HepG2 (cell line): Measurements from ENCODE around the gene TRH. TPM values are rescaled to one million over a fixed set of nuclear protein-coding genes. Genes with fewer than 3 reads are reported as not detected.

ENCODE experiments used
- ATAC-seq: fragments of 200-7000 bp; cut with Tn5 transposase; 3 replicates; pipeline ENCODE4 v1.9.1; 2020; ENCODE audit warnings: mild to moderate bottlenecking, moderate library complexity
- BruUV-seq: library from RNA; stranded (reverse); fragments of 400-500 nt; replicated peaks from 2 replicates; lab custom pipeline; 2021; lab: Mats Ljungman, UMichigan
- CTCF ChIA-PET: fragments of 300-600 bp; formaldehyde crosslinking; extraction: SDS; loops from one replicate; lab custom pipeline; 2021; ENCODE audit warnings: low total read pairs, inconsistent platforms, low intra/inter-chr PET ratio; lab: Yijun Ruan, JAX
- POLR2A ChIA-PET: fragments of 350-600 bp; sonication (Branson Sonifier 250); formaldehyde crosslinking; loops from one replicate; lab custom pipeline; 2020; ENCODE audit warnings: antibody characterized with exemption, inconsistent platforms; lab: Yijun Ruan, JAX
- DNase-seq: peaks from one replicate; pipeline ENCODE4 v3.0.0-alpha.2; 2015; ENCODE audit warnings: low spot score
- FAIRE-seq: peaks from 3 replicates; lab custom pipeline; 2011; peaks lifted over from hg19 to GRCh38; lab: Jason Lieb, UNC
- H2AFZ ChIP-seq: one replicate; pipeline ENCODE4 v1.6.1; 2011; ENCODE audit warnings: low read length, inconsistent platforms
- H3K27ac ChIP-seq: fragments of 300-600 bp; 3 replicates; pipeline ENCODE4 v1.8.0; 2011; ENCODE audit warnings: mixed run types, mild to moderate bottlenecking, mixed read lengths, low read length, inconsistent platforms; ENCODE audit not compliant: insufficient read depth; ENCODE audit errors: extremely low read length
- H3K27me3 ChIP-seq, 2 experiments: fragments of 200-600 bp in 1 of 2; 2 replicates in 1 of 2; 3 replicates in 1 of 2; pipeline versions ENCODE4 v1.6.0 to v1.8.0; 2011; ENCODE audit warnings: low read length in 2 of 2, mild to moderate bottlenecking in 2 of 2, moderate library complexity in 2 of 2, inconsistent platforms in 1 of 2; ENCODE audit not compliant: insufficient read depth in 2 of 2, control insufficient read depth in 1 of 2
- H3K36me3 ChIP-seq, 2 experiments: fragments of 200-600 bp in 1 of 2; replicated peaks in 1 of 2; 2 replicates in 1 of 2; 3 replicates in 1 of 2; pipeline versions ENCODE4 v1.5.1 to v1.8.0; 2011; ENCODE audit warnings: low read length in 2 of 2, inconsistent platforms in 1 of 2; ENCODE audit not compliant: insufficient read depth in 2 of 2, control insufficient read depth in 1 of 2
- H3K4me1 ChIP-seq: 2 replicates; pipeline ENCODE4 v1.5.1; 2012; ENCODE audit warnings: low read length, inconsistent platforms; ENCODE audit not compliant: insufficient read depth
- H3K4me2 ChIP-seq: 2 replicates; pipeline ENCODE4 v1.6.0; 2011; ENCODE audit warnings: low read depth, low read length, inconsistent platforms
- H3K4me3 ChIP-seq, 3 experiments: fragments of 200-600 bp in 1 of 3; sonication (generic), shearing (Covaris generic) in 1 of 3; replicated peaks in 1 of 3; 2 replicates each; pipeline ENCODE4 v1.5.1; 2011 to 2016; ENCODE audit warnings: low read length in 3 of 3, inconsistent platforms in 2 of 3, low read depth in 2 of 3, mild to moderate bottlenecking in 2 of 3, control low read depth in 1 of 3, mixed read lengths in 1 of 3; ENCODE audit not compliant: insufficient read depth in 1 of 3
- H3K79me2 ChIP-seq: one replicate; pipeline ENCODE4 v1.6.1; 2011; ENCODE audit warnings: low read length, inconsistent platforms; ENCODE audit not compliant: insufficient read depth
- H3K9ac ChIP-seq: 2 replicates; pipeline ENCODE4 v1.6.0; 2011; ENCODE audit warnings: mild to moderate bottlenecking, low read depth, low read length, inconsistent platforms; ENCODE audit not compliant: insufficient read depth
- H3K9me3 ChIP-seq: 2 replicates; pipeline ENCODE4 v1.5.1; 2012; ENCODE audit warnings: mild to moderate bottlenecking, low read length
- H4K20me1 ChIP-seq: 2 replicates; pipeline ENCODE4 v1.6.0; 2011; ENCODE audit warnings: inconsistent platforms, mild to moderate bottlenecking, low read length, moderate library complexity; ENCODE audit not compliant: insufficient read depth
- GATAD1 ChIP-seq: IDR thresholded peaks from 2 replicates; pipeline ENCODE4 v1.6.1; 2016; ENCODE audit warnings: missing genetic modification reagents, missing compliant biosample characterization
- HNF4G ChIP-seq, 2 experiments: sonication (generic) in 1 of 2; formaldehyde crosslinking in 1 of 2; IDR thresholded peaks; 2 replicates each; pipeline versions ENCODE4 v1.4.0 to v1.6.1; 2011 to 2020; ENCODE audit warnings: borderline replicate concordance in 2 of 2, low read depth in 2 of 2, mild to moderate bottlenecking in 2 of 2, low read length in 1 of 2, missing genetic modification reagents in 1 of 2, moderate library complexity in 1 of 2
- MEIS1 ChIP-seq: sonication (generic); formaldehyde crosslinking; IDR thresholded peaks from 2 replicates; pipeline ENCODE4 v1.9.0; 2021; ENCODE audit warnings: mild to moderate bottlenecking, missing genetic modification reagents, moderate library complexity, borderline replicate concordance
- SMARCC2 ChIP-seq: fragments of 450-650 bp; IDR thresholded peaks from 2 replicates; pipeline ENCODE4 v1.6.1; 2017; ENCODE audit warnings: antibody characterized with exemption, mild to moderate bottlenecking
- SYNCRIP ChIP-seq: fragments of 200-400 bp; formaldehyde crosslinking; IDR thresholded peaks from 2 replicates; pipeline ENCODE4 v1.6.1; 2018; ENCODE audit warnings: mild to moderate bottlenecking, low read depth, low read length; ENCODE audit not compliant: insufficient read depth
- TMF1 ChIP-seq: sonication (generic); formaldehyde crosslinking; IDR thresholded peaks from 2 replicates; pipeline ENCODE4 v1.8.1; 2022; ENCODE audit warnings: low read depth, missing genetic modification reagents
- ZFP36 ChIP-seq: fragments of 150-350 bp; IDR thresholded peaks from 2 replicates; pipeline ENCODE4 v1.6.1; 2018; ENCODE audit warnings: borderline replicate concordance, low read length, low read depth; ENCODE audit not compliant: partially characterized antibody
- ZFYVE20 ChIP-seq: sonication (generic); formaldehyde crosslinking; IDR thresholded peaks from 2 replicates; pipeline ENCODE4 v1.8.0; 2023; ENCODE audit warnings: low read depth, mild to moderate bottlenecking, moderate library complexity, missing genetic modification reagents, borderline replicate concordance
- ZNF10 ChIP-seq: sonication (generic); formaldehyde crosslinking; IDR thresholded peaks from 2 replicates; pipeline ENCODE4 v1.4.0; 2020; ENCODE audit warnings: mild to moderate bottlenecking, low read depth, missing genetic modification reagents, borderline replicate concordance
- ZNF3 ChIP-seq: IDR thresholded peaks from 2 replicates; pipeline ENCODE4 v1.7.0; 2017; ENCODE audit warnings: inconsistent platforms
- ZNF879 ChIP-seq: sonication (generic); formaldehyde crosslinking; IDR thresholded peaks from 2 replicates; pipeline ENCODE4 v1.8.1; 2023; ENCODE audit warnings: missing genetic modification reagents
- WGBS: methylation state at CpG from one replicate; pipeline ENCODE4 v1.1.6; 2017; ENCODE audit warnings: low lambda C conversion rate; 5-methylcytosine and 5-hydroxymethylcytosine counted together
- in situ Hi-C: cut with HindIII; loops from 2 replicates; pipeline ENCODE4 v1.10.0; 2017; ENCODE audit warnings: low pct_unique_long_range_greater_than_20kb; ENCODE audit not compliant: extremely low pct_ligation_motif_present
- intact Hi-C: fragments of 100-400 bp; cut with micrococcal nuclease; formaldehyde crosslinking; loops from one replicate; pipeline ENCODE4 v1.10.0; 2022; ENCODE audit not compliant: unreplicated experiment
- polyA plus RNA-seq, 8 experiments: library from polyadenylated mRNA; depleted of rRNA in 3 of 8; stranded (reverse) in 7 of 8; unstranded in 1 of 8; fragments of >200 nt; fragmentation: Illumina TruSeq in 4 of 8; extraction: Trizol in 4 of 8; gene quantifications; 2 replicates each; pipeline versions ENCODE4 v1.2.1 to v1.2.3, GENCODE V29; 2011 to 2016; ENCODE audit warnings: low read depth in 4 of 8, missing spikeins in 1 of 8, mixed read lengths in 1 of 8; ENCODE audit not compliant: insufficient read depth in 1 of 8
- total RNA-seq, 5 experiments: library from RNA; depleted of rRNA; stranded (reverse); fragments of >200 nt; fragmentation: Illumina TruSeq; extraction: Trizol; gene quantifications; 2 replicates each; pipeline ENCODE4 v1.2.3, GENCODE V29; 2016; ENCODE audit warnings: low read depth in 1 of 5
- TF ChIP-seq, protein P1 (sequence below): sonication (generic); formaldehyde crosslinking; IDR thresholded peaks from 2 replicates; pipeline ENCODE4 v1.5.0; 2020; ENCODE audit warnings: mild to moderate bottlenecking, missing genetic modification reagents, borderline replicate concordance
- TF ChIP-seq, protein P2 (sequence below): sonication (generic); formaldehyde crosslinking; IDR thresholded peaks from 2 replicates; pipeline ENCODE4 v1.9.0; 2022; ENCODE audit warnings: low read depth, missing genetic modification reagents
- TF ChIP-seq, protein P3 (sequence below): IDR thresholded peaks from 2 replicates; pipeline ENCODE4 v1.6.1; 2016

TRH gene
- total and polyA plus RNA-seq, 2 of the 13 experiments (the other 11 are each of a cell fraction or from before 2014, with no cell fraction given), result not detected

DNA sequence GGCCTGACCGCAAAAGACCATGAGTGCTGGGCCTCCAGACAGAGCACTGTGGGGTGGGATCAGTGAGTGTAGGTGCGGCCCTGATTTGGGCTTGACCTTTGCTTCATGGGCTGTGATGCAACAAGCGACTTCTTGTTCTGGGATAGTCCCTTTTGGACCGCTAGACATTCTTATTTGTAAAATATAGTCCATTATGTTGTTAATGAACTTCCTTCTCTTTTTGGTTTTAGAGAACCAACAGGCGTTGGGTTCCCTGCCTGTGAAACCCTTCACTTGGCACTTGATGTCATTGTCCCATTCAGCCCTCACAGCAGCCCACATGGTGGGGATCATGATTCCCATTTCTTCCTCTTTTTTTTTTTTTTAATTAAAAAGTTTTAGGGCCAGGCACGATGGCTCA, 15.8 kb upstream of the TRH start:
- H3K27me3 ChIP-seq, result peaks cover 2 to 16% of the 10 kb centered on the region in 2 experiments; a peak in 3 of 5 replicates
- H3K79me2 ChIP-seq, result no peaks in the 10 kb centered on the region
- TF ChIP-seq GATAD1 (CRISPR knock-in tag) (no peak), SMARCC2 (no peak), ZNF879 (no peak), ZFP36 (no peak), MEIS1 (CRISPR knock-in tag) (no peak), ZNF3 (no peak), TMF1 (CRISPR knock-in tag) (no peak), HNF4G (IDR thresholded peaks at IDR 0.05; ENCODE audit: borderline replicate concordance, low read depth, low read length) (no peak), HNF4G (CRISPR knock-in tag; IDR thresholded peaks at IDR 0.05; ENCODE audit: borderline replicate concordance, low read depth) (no peak), SYNCRIP (no peak), ZNF10 (CRISPR knock-in tag) (no peak), ZFYVE20 (CRISPR knock-in tag) (no peak)
- TF ChIP-seq, protein P1, sequence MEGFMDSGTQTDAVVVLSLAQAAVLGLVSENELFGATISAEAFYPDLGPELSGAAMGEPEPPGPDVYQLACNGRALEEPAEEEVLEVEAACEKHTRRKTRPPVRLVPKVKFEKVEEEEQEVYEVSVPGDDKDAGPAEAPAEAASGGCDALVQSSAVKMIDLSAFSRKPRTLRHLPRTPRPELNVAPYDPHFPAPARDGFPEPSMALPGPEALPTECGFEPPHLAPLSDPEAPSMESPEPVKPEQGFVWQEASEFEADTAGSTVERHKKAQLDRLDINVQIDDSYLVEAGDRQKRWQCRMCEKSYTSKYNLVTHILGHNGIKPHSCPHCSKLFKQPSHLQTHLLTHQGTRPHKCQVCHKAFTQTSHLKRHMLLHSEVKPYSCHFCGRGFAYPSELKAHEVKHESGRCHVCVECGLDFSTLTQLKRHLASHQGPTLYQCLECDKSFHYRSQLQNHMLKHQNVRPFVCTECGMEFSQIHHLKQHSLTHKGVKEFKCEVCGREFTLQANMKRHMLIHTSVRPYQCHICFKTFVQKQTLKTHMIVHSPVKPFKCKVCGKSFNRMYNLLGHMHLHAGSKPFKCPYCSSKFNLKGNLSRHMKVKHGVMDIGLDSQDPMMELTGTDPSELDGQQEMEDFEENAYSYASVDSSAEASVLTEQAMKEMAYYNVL, result no peak
- TF ChIP-seq, protein P2, sequence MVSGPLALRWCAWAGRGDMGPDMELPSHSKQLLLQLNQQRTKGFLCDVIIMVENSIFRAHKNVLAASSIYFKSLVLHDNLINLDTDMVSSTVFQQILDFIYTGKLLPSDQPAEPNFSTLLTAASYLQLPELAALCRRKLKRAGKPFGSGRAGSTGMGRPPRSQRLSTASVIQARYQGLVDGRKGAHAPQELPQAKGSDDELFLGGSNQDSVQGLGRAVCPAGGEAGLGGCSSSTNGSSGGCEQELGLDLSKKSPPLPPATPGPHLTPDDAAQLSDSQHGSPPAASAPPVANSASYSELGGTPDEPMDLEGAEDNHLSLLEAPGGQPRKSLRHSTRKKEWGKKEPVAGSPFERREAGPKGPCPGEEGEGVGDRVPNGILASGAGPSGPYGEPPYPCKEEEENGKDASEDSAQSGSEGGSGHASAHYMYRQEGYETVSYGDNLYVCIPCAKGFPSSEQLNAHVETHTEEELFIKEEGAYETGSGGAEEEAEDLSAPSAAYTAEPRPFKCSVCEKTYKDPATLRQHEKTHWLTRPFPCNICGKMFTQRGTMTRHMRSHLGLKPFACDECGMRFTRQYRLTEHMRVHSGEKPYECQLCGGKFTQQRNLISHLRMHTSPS (CRISPR knock-in tag), result no peak
- TF ChIP-seq, protein P3, sequence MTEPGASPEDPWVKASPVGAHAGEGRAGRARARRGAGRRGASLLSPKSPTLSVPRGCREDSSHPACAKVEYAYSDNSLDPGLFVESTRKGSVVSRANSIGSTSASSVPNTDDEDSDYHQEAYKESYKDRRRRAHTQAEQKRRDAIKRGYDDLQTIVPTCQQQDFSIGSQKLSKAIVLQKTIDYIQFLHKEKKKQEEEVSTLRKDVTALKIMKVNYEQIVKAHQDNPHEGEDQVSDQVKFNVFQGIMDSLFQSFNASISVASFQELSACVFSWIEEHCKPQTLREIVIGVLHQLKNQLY (CRISPR knock-in tag), result no peak
- ChIA-PET CTCF (no interaction called here), POLR2A (no interaction called here)
- peaks cover 5% of the 10 kb centered on the region for H3K4me1 ChIP-seq
- DNase-seq (no peak), ATAC-seq (no peak), FAIRE-seq (no peak)
- no peak overlapping the region for H2AFZ ChIP-seq
- H3K36me3 ChIP-seq, result no peaks in the 10 kb centered on the region
- no peak overlapping the region for H3K4me3 ChIP-seq
- H3K27ac ChIP-seq, result no peak overlapping the region
- in situ Hi-C loops (no loop called here), intact Hi-C loops (no loop called here)
- no peak overlapping the region for H3K9ac ChIP-seq
- H3K9me3 ChIP-seq, result no peaks in the 10 kb centered on the region
- no peak overlapping the region for H3K4me2 ChIP-seq
- WGBS, result 31% methylated on average over 6 of the region's 6 CpGs
- BruUV-seq, result no TSS peak
- no peaks in the 10 kb centered on the region for H4K20me1 ChIP-seq
